OCI-LY7 (cell line): ENCODE measurements around the gene PUS7.

ENCODE experiments used
- EZH2phosphoT487 ChIP-seq: fragments of 200-600 bp; sonication (generic); IDR thresholded peaks from 2 replicates; pipeline ENCODE4 v1.6.1; 2018; ENCODE audit warnings: low read depth, borderline replicate concordance, mild to moderate bottlenecking, mixed run types, antibody characterized with exemption, low read length, moderate library complexity, mixed read lengths
- TF ChIP-seq, protein P1 (sequence below): fragments of 200-600 bp; sonication (generic); conservative IDR thresholded peaks from 2 replicates; pipeline ENCODE4 v1.5.1; 2014; ENCODE audit warnings: mild to moderate bottlenecking, antibody characterized with exemption, low read length, moderate library complexity, mixed read lengths

DNA sequence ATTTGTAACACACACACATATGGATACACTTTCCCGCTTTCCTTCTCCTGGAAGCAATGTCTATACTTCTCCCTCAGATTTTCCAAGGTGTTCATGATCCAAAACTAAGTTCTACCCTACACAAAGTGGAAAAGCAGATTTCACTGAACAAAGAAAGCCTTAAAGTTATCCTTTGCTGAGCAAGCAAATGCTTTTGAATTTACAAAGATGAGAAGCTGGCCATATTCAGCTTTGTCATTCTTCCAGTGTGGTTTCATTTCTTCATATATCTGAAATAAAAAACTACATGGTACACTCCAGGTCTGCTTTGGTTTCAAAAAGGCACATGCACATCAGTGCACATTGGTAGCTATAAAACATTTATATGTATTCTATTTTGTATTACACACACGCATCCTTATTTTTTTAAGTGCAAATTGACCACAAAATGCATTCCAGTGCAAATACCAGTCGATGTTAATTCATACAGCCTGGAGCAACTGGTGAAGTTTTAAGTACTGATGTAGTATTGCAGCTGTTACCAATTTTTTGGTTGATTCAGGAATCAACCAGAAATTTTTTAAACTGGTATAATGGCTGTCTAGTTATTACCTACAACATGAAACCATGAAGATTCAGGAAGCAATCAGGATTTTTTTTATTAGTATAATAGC is 67.8 kb downstream of the PUS7 start:
- TF ChIP-seq, protein P1, sequence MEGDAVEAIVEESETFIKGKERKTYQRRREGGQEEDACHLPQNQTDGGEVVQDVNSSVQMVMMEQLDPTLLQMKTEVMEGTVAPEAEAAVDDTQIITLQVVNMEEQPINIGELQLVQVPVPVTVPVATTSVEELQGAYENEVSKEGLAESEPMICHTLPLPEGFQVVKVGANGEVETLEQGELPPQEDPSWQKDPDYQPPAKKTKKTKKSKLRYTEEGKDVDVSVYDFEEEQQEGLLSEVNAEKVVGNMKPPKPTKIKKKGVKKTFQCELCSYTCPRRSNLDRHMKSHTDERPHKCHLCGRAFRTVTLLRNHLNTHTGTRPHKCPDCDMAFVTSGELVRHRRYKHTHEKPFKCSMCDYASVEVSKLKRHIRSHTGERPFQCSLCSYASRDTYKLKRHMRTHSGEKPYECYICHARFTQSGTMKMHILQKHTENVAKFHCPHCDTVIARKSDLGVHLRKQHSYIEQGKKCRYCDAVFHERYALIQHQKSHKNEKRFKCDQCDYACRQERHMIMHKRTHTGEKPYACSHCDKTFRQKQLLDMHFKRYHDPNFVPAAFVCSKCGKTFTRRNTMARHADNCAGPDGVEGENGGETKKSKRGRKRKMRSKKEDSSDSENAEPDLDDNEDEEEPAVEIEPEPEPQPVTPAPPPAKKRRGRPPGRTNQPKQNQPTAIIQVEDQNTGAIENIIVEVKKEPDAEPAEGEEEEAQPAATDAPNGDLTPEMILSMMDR = no peak
- TF ChIP-seq EZH2phosphoT487 = no peak
